CD4-positive, alpha-beta T cell treated with Interleukin-12 subunit alpha and Interleukin-12 subunit beta, for 1 hour (primary cell): ENCODE measurements around the gene SLBP.

Experiments
- DNase-seq: peaks from one replicate; pipeline ENCODE4 v3.0.0-alpha.2; 2020

Gene SLBP

GRCh38 chr4:1726146-1726934, 14.2 kb upstream of the SLBP start:
- DNase-seq = peak; percentile 90

- DNase-seq = no peak
These were observed 13.4 kb upstream of the SLBP start for GRCh38 chr4:1725521-1725920.

- DNase-seq = peak; percentile 63
These were observed 11.1 kb upstream of the SLBP start for GRCh38 chr4:1723131-1723801.

GRCh38 chr4:1722551-1723118, 10.5 kb upstream of the SLBP start:
- DNase-seq = peak; percentile 25

- DNase-seq = no peak
These were observed 9.8 kb upstream of the SLBP start for GRCh38 chr4:1721666-1722550.

- DNase-seq = peak; percentile 97
These were observed 9.0 kb upstream of the SLBP start, which contains the start of the genes TACC3 and TMEM129 for GRCh38 chr4:1721003-1721665. Gene TACC3, plus strand, starts transcription at chr4:1721521. Its CDS starts 1,901 bp downstream, at chr4:1723422. Gene TMEM129, minus strand, starts transcription at chr4:1721323. Its CDS starts 486 bp downstream, at chr4:1720837.

- peak; percentile 43 for DNase-seq
These were observed 8.3 kb upstream of the SLBP start for GRCh38 chr4:1720163-1720983.

GRCh38 chr4:1718095-1718850, 6.2 kb upstream of the SLBP start:
- DNase-seq = no peak

GRCh38 chr4:1717129-1718094, 5.3 kb upstream of the SLBP start:
- DNase-seq = no peak

GRCh38 chr4:1716065-1716945, 4.2 kb upstream of the SLBP start:
- DNase-seq = no peak

- no peak for DNase-seq
These were observed 3.1 kb upstream of the SLBP start for GRCh38 chr4:1715002-1715758.

GRCh38 chr4:1714303-1715001, 2.3 kb upstream of the SLBP start:
- DNase-seq = no peak

- DNase-seq = no peak
These were observed 1.1 kb upstream of the SLBP start for GRCh38 chr4:1713003-1713851.

- peak; percentile 35 for DNase-seq
These were observed 426 bp downstream of the SLBP start for GRCh38 chr4:1711571-1712215.

- DNase-seq = no peak
These were observed 1.0 kb downstream of the SLBP start for GRCh38 chr4:1711055-1711570.
